ENCODE results near the gene AARS2.

- TF ChIP-seq TAF1 (IDR thresholded peaks at IDR 0.05; ENCODE audit: borderline replicate concordance, insufficient read depth, low read length) (no peak), POLR2AphosphoS5 (IDR thresholded peaks at IDR 0.05; ENCODE audit: low read depth, low read length) (no peak), FOXP2 (optimal IDR thresholded peaks at IDR 0.05; ENCODE audit: borderline replicate concordance, extremely low read depth, extremely low read length, insufficient read depth) (no peak), SIN3A (IDR thresholded peaks at IDR 0.05; ENCODE audit: borderline replicate concordance, insufficient read depth, low read length) (no peak)
- TF ChIP-seq, protein P1, sequence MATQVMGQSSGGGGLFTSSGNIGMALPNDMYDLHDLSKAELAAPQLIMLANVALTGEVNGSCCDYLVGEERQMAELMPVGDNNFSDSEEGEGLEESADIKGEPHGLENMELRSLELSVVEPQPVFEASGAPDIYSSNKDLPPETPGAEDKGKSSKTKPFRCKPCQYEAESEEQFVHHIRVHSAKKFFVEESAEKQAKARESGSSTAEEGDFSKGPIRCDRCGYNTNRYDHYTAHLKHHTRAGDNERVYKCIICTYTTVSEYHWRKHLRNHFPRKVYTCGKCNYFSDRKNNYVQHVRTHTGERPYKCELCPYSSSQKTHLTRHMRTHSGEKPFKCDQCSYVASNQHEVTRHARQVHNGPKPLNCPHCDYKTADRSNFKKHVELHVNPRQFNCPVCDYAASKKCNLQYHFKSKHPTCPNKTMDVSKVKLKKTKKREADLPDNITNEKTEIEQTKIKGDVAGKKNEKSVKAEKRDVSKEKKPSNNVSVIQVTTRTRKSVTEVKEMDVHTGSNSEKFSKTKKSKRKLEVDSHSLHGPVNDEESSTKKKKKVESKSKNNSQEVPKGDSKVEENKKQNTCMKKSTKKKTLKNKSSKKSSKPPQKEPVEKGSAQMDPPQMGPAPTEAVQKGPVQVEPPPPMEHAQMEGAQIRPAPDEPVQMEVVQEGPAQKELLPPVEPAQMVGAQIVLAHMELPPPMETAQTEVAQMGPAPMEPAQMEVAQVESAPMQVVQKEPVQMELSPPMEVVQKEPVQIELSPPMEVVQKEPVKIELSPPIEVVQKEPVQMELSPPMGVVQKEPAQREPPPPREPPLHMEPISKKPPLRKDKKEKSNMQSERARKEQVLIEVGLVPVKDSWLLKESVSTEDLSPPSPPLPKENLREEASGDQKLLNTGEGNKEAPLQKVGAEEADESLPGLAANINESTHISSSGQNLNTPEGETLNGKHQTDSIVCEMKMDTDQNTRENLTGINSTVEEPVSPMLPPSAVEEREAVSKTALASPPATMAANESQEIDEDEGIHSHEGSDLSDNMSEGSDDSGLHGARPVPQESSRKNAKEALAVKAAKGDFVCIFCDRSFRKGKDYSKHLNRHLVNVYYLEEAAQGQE (IDR thresholded peaks at IDR 0.05; ENCODE audit: insufficient read depth in 1 of 2, low read depth in 2 of 2, low read length in 2 of 2): no peak
These were observed 28.3 kb downstream of the AARS2 start for GRCh38 chr6:44284867-44285266.

Measured in PFSK-1 (cell line).